Kidney glomerular epithelial cell (primary cell): Measurements from ENCODE around the gene GBA2.

Experiments
- DNase-seq: peaks from one replicate; lab custom pipeline; 2025; lab: John Stamatoyannopoulos, UW

Gene GBA2

GRCh38 chr9:35737143-35737542 is 11.9 kb downstream of the GBA2 start:
- no peak for DNase-seq

- DNase-seq: peak; percentile 42
Measured at GRCh38 chr9:35736201-35736633, 12.8 kb downstream of the GBA2 start.

DNA sequence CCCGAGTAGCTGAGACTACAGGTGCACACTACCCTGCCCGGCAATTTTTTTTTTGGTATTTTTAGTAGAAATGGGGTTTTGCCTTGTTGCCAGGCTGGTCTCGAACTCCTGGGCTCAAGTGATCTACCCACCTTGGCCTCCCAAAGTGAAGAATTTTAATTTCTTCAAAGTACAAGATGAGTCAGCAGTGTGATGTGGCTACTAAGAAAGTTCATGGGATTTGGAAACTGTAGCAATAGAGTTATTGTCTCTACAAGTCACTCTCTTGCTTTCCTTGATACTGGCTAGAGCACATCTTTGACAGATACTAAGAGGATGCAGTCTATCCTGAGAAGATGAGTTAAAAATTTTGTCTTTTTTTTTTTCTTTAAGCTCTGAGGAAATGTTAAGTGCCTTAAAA is 14.9 kb downstream of the GBA2 start:
- DNase-seq: no peak

DNA sequence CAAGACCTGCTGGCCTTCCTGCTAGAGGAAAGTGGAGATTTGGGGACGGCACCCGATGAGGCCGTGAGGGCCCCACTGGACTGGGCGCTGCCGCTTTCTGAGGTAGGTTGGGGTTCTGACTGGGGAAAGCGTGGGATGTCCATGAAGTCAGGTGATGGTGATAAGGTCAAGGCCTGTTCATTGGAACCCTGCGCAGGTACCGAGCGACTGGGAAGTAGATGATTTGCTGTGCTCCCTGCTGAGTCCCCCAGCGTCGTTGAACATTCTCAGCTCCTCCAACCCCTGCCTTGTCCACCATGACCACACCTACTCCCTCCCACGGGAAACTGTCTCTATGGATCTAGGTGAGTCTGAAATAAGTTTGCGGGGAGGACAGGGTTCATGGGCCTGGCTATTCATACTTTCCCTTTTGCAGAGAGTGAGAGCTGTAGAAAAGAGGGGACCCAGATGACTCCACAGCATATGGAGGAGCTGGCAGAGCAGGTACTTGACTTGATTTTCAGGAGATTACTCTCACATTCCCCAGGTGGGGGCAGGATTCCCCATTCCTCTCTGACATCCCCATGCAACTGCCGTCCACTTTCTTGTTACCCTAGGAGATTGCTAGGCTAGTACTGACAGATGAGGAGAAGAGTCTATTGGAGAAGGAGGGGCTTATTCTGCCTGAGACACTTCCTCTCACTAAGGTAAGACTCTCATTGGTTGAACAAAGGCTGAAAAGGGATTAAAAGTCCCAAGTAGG is 16.1 kb downstream of the GBA2 start:
- peak; percentile 86 for DNase-seq

- peak; percentile 96 for DNase-seq
Measured at GRCh38 chr9:35732185-35732799, 16.7 kb downstream of the GBA2 start, which contains the start of the genes CREB3 and TLN1. CREB3 (plus strand) TSS chr9:35732666; CDS start chr9:35732773, 107 bp downstream. TLN1 (minus strand) TSS chr9:35732195; CDS start chr9:35725694, 6,501 bp downstream.

DNA sequence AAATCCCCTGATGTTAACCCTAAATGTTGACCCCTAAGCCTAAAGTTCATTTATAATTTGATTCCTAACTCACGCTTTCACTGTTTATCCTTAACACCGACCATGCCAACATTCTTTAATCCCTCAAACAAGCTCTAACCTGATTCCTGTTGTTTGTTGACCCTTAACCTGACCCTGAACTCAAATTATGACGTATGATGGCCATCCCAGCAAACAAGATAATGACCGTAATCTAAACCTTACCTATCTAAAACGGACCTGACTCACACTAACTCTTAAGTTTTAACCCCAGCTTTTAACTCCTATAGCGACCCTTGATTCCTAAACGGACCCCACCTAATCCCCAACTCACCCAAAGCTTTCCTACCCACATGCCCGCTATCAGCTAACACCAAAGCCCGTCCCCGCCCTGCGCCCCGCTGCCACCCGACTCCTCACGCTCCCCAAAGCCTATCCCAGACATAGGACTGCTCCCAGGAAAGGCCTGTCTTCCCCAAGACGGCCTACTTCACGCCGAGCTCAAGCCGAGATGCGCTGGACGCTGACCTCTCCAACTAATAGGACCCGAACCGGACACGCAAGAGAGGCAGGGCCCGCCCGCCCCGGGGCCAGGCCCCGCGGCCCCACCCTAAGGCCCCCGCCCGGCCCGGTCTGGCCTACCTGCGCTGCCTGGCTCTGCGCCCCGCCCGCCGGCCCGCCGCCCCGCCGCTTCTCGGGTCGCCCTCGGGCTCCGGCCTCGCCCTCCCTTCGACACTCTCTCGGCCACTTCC is 17.4 kb downstream of the GBA2 start:
- no peak for DNase-seq

- no peak for DNase-seq
Measured at GRCh38 chr9:35730486-35730854, 18.6 kb downstream of the GBA2 start.

- peak; percentile 85 for DNase-seq
Measured at GRCh38 chr9:35729700-35730485, 19.1 kb downstream of the GBA2 start.

DNA sequence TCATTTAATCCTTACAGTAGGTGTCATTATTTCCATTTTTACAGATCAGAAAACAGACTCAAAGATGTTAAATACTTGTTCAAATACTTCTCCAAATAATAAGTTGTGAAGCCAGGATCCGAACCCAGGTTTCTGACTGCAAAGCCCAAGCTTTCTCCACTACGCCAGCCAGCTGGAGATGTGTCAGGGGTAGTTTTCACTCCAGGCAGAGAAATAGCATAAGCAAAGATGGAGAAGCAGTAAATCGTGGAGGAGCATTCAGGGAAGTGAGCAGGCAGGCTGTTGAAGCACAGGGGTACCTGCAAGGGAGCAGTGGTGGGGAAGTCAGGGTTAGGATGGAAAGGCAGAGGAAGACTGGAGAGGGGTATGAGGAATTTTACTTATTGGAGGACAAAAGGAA is 19.9 kb downstream of the GBA2 start:
- DNase-seq: no peak

- DNase-seq: peak; percentile 97
Measured at GRCh38 chr9:35728041-35728971, 20.7 kb downstream of the GBA2 start.

DNA sequence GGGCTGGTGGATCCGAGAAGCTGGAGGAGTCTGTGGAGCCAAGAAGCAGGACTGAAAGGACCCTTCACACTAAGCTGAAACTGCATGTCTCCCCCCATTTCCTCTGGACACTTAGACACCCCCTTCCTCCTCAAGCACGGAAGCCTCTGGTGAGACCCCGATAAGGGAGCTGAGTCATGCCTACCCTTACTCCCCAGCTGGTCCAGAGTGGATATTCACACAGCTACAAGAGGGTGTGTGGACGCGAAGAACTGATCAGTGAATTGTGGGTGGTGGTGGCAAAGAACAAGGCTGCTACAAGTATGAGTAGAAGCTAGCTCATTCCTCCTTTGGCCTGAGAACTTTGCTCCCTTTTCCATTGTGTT is 21.4 kb downstream of the GBA2 start:
- peak; percentile 55 for DNase-seq

GRCh38 chr9:35726931-35727330 is 22.1 kb downstream of the GBA2 start:
- peak; percentile 32 for DNase-seq

DNA sequence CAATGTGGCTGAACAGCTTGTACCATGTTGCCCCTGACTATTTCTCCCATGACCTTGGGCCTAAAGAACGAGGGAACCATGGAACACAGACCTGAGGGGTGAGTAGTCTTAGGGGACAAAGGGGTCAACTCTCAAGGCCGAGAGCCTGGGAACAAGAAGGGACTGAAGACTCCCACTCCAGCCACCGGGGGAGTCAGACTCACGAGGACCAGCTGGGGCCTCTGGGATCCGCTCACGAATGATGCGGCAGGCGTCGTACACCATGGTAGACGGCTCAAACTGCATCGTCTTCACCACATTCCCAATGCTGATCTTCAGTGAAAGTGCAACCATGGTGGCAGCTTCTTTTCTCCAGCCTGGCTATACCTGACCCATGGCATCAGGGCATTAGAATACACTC is 23.7 kb downstream of the GBA2 start:
- no peak for DNase-seq

DNA sequence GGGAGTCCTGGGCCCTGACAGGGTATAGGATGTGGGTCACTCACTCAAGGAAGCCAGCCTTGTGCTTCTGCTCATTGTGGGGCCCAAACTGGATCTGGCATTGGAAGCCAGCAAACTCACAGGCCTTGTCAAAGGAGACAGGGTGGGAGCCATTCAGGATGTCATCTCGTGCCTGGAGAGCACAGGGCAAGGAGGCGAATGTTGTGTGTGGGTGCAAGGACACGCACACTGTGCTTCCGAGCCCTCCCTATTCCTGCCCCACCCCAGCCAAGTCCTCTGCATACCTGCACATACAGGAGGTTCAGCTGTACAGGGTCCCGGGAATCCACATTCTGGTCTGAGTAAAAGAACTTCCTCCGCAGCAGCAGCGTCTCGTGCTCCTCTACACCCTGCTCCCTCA is 25.1 kb downstream of the GBA2 start:
- no peak for DNase-seq

DNA sequence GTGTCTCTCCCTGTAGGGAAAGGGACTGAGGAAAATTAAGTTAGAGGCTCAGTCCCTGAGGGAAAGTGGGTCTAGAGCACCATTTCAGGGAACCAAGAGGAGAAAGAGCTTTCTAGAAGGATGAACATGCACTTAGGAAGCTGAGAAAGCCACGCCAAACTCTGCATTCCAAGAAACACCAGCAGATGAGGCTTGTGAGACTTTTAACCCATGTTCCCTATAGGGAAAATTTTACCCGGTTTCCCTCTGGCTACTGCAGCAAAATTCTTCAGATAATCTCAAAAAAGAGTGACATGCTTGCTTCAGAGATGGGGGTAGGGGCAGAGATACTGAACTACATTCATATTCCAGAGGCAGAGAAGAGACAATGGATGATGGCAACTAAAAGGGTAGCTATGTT is 25.6 kb downstream of the GBA2 start:
- DNase-seq: no peak

- DNase-seq: no peak
Measured at GRCh38 chr9:35719546-35719945, 29.5 kb downstream of the GBA2 start.

DNA sequence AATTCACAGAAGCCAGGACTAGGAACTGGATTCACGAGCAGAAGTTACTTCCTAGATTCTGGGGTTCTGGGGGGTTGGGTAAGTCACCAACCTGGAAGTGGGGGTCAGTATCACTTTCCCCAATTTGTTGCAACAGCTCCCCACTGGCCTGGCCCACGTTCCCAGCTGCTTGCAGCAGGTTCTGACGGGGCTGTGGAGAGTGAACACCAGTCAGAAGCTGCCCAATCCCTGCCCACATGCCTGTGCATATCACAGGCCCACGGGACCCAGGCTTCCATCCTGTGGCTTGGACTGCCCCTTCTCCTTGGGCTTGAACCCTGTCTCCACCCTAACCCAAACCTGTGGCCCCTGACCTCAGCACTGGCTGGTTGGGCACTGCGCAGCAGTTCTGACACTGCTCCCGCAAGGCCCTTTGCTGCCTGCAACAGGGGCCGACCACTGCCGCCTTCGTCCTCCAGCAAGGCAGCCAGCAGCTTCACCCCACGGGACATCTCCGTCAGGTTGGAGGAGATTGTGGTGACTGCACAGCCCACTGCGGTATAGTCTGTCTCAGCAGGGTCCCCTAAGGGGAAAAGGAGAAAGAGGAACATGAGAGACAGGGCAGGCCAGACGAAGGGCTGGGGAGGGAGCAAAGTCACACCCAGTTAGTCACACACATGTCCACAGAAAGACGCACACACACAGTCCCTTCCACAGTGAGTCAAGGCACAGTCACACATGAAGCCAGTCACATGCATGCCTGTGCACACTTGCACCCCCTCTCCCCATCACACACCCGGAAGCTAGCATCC is 30.1 kb downstream of the GBA2 start:
- no peak for DNase-seq

GRCh38 chr9:35717132-35717870 is 31.7 kb downstream of the GBA2 start:
- no peak for DNase-seq

DNA sequence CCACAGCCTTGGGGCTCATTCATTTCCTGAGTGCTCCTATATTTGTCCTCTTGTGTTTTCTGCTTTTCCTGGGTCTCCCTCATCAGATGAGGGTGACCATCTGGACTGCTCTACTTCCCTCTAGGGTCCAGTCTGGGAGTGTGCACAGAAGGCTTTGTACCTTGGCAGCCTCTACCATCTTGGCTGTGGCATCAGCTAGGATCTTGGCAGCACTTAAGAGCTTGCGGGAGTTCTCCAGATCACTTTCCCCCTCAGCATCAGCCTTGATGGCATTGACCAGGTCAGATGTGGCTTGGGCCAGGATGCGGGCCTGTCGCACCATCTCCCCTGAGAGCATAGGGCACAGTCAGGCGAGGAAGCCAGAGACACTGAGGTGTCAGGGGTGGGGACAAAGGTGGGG is 32.8 kb downstream of the GBA2 start:
- DNase-seq: no peak
